Esophagus muscularis mucosa (tissue), 4 donors: ENCODE results near the gene SHISA8. TPM values are rescaled to one million over a fixed set of nuclear protein-coding genes. Genes with fewer than 3 reads are reported as not detected.

Experiments
- DNase-seq: peaks from one replicate; pipeline ENCODE4 v3.0.0-alpha.2; 2017; ENCODE audit errors: extremely low spot score
- H3K27ac ChIP-seq, 4 donors: fragments of 200-600 bp; sonication (generic); replicated peaks in 1 of 4; 1 replicate in 3 of 4; 2 replicates in 1 of 4; pipeline ENCODE4 v1.5.1; 2016 to 2019; ENCODE audit warnings: mild to moderate bottlenecking in 1 of 4
- H3K27me3 ChIP-seq, 4 donors: fragments of 200-600 bp; sonication (generic); one replicate each; pipeline versions ENCODE4 v1.5.1 to v1.6.0; 2016 to 2019
- H3K36me3 ChIP-seq, 4 donors: fragments of 200-600 bp; sonication (generic); one replicate each; pipeline ENCODE4 v1.5.1; 2016 to 2019
- H3K4me1 ChIP-seq, 4 donors: fragments of 200-600 bp; sonication (generic); one replicate each; pipeline ENCODE4 v1.5.1; 2016 to 2019
- H3K4me3 ChIP-seq, 4 donors: fragments of 200-600 bp; sonication (generic); 1 replicate in 2 of 4; 2 replicates in 2 of 4; pipeline ENCODE4 v1.5.1; 2016 to 2019; ENCODE audit warnings: mild to moderate bottlenecking in 4 of 4, moderate library complexity in 1 of 4
- H3K9me3 ChIP-seq, 4 donors: fragments of 200-600 bp; sonication (generic); 1 replicate in 3 of 4; 2 replicates in 1 of 4; pipeline ENCODE4 v1.5.1; 2016 to 2019
- EP300 ChIP-seq: sonication (generic); formaldehyde crosslinking; IDR thresholded peaks from one replicate; pipeline ENCODE4 v1.6.1; 2017; ENCODE audit warnings: antibody characterized with exemption
- POLR2A ChIP-seq: fragments of 450-650 bp; IDR thresholded peaks from one replicate; pipeline ENCODE4 v1.6.1; 2017; ENCODE audit warnings: antibody characterized with exemption, moderate library complexity, mild to moderate bottlenecking, low read depth
- POLR2AphosphoS5 ChIP-seq, 2 donors: sonication (generic); formaldehyde crosslinking; IDR thresholded peaks; one replicate each; pipeline ENCODE4 v1.6.1; 2017; ENCODE audit warnings: antibody characterized with exemption in 2 of 2
- WGBS: methylation state at CpG from one replicate; pipeline ENCODE4 v1.1.5; 2018; 5-methylcytosine and 5-hydroxymethylcytosine counted together
- intact Hi-C: fragments of 100-400 bp; cut with DNase I; formaldehyde crosslinking; loops from one replicate; pipeline ENCODE4 v1.15.1; 2023
- total RNA-seq, 4 donors: library from RNA; depleted of rRNA; stranded (reverse); fragments of >200 nt; gene quantifications; one replicate each; pipeline versions ENCODE4 v1.1.0 to v1.2.1, GENCODE V29; 2016
- TF ChIP-seq, protein P1 (sequence below), 3 experiments: fragments of 200-600 bp in 2 of 3; fragments of 450-650 bp in 1 of 3; sonication (generic) in 2 of 3; IDR thresholded peaks; one replicate each; pipeline ENCODE4 v1.5.1; 2017 to 2019; ENCODE audit warnings: antibody characterized with exemption in 3 of 3, mild to moderate bottlenecking in 2 of 3, moderate library complexity in 1 of 3

SHISA8 gene
- total RNA-seq, 4 donors from 2014 or later = 0.83 TPM; not detected in 3

DNA sequence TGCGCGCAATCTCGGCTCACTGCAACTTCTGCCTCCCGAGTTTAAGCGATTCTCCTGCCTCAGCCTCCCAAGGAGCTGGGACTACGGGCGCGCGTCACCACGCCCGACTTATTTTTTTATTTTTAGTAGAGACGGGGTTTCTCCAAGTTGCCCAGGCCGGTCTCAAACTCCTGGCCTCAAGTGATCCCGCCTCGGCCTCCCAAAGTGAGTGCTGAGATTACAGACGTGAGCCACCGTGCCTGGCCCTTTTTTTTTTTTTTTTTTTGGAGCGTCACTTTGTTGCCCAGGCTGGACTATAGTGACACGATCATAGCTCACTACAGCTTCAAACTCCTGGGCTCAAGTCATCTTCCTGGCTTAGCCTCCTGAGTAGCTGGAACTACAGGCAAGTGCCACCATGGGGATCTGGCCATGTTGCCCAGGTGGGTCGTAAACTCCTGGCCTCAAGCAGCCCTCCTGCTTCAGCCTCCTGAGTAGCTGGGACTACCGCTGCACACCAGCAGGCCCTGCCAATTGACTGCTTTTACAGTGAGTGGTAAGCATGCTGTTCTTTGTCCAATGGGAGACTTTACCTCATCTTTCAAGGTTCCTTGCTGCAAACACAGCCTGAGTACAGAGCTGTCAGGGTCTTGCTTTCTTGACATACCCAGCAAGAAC lies 32.7 kb upstream of the SHISA8 start:
- no peak for DNase-seq
- H3K27ac ChIP-seq = peak overlapping the region; percentile 53 to 60 (median 56)
- peak overlapping the region; percentile 64 to 79 (median 68) for H3K4me3 ChIP-seq
- H3K4me1 ChIP-seq = peaks cover 11 to 20% (median 18%) of the 10 kb centered on the region in 4 donors
- peaks cover 0 to 26% (median 0%) of the 10 kb centered on the region in 4 donors for H3K27me3 ChIP-seq
- no peaks in the 10 kb centered on the region for H3K36me3 ChIP-seq
- intact Hi-C loops = no loop called here
- TF ChIP-seq EP300 (no peak), POLR2AphosphoS5 (IDR thresholded peaks at IDR 0.05) (no peak), POLR2A (no peak)
- TF ChIP-seq, protein P1, sequence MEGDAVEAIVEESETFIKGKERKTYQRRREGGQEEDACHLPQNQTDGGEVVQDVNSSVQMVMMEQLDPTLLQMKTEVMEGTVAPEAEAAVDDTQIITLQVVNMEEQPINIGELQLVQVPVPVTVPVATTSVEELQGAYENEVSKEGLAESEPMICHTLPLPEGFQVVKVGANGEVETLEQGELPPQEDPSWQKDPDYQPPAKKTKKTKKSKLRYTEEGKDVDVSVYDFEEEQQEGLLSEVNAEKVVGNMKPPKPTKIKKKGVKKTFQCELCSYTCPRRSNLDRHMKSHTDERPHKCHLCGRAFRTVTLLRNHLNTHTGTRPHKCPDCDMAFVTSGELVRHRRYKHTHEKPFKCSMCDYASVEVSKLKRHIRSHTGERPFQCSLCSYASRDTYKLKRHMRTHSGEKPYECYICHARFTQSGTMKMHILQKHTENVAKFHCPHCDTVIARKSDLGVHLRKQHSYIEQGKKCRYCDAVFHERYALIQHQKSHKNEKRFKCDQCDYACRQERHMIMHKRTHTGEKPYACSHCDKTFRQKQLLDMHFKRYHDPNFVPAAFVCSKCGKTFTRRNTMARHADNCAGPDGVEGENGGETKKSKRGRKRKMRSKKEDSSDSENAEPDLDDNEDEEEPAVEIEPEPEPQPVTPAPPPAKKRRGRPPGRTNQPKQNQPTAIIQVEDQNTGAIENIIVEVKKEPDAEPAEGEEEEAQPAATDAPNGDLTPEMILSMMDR (IDR thresholded peaks at IDR 0.05) = no peak
- 70% methylated on average over 21 of the region's 21 CpGs for WGBS
- no peaks in the 10 kb centered on the region for H3K9me3 ChIP-seq

DNA sequence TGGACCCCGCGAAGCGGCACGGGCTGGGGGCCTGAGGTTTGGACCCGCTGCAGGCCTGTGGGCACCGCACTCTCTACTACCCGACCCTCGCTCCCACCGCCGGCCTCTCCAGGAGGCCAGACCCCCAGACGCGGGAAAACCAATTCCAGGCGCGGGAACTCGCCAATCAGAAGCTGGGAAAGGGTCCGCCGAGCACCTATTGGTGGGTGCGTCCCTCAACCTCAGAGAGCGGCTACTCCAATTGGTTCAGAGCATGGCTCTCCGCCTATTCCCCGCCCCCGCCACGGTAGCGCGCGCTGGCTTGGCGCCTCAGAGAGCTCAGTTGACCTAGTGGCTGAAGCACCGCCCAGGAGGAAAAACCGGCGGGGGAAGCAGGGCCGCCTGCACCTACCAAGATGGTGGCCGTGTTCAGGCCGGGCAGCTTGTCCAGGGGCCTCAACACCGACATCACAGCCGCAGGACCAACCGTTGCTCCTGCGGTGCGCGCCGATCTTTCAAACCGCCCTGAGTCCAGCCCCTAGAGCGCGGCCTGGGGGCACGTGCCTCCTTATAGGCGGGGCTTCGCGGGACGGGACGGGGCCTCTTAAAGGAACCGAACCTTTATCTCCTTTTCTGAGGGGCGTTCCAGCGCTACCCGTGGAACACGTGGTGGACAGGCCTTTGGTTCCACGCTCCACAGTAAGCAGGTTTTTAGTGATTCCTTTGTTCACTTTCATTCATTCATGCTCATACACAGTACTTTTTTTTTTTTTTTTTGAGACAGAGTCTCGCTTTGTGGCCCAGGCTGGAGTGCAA lies 32.0 kb upstream of the SHISA8 start, which contains the start of gene CENPM:
CENPM (minus strand) TSS at position 524 of the 795 bp plus-strand sequence; CDS start at position 448, 76 bp downstream.
- Histone ChIP-seq H3K4me3 (peak within 1 kb of the TSS; percentile 64 to 79 (median 68)), H3K36me3 (no peaks in the 10 kb centered on the region), H3K4me1 (peaks cover 11 to 20% (median 18%) of the 10 kb centered on the region in 4 donors), H3K27me3 (peaks cover 0 to 18% (median 0%) of the 10 kb centered on the region in 4 donors), H3K9me3 (no peaks in the 10 kb centered on the region), H3K27ac (peak within 1 kb of the TSS; percentile 53 to 60 (median 56))
- no peak for TF ChIP-seq EP300
- peak in 1 of 2 donors; percentile 80 for TF ChIP-seq POLR2AphosphoS5 (IDR thresholded peaks at IDR 0.05)
- TF ChIP-seq, protein P1 (IDR thresholded peaks at IDR 0.05) = peak in 1 of 3 experiments; percentile 21
- no peak for TF ChIP-seq POLR2A
- 4% methylated on average over 20 of the region's 56 CpGs for WGBS
- DNase-seq = peak; percentile 98
- intact Hi-C loops = no loop called here

DNA sequence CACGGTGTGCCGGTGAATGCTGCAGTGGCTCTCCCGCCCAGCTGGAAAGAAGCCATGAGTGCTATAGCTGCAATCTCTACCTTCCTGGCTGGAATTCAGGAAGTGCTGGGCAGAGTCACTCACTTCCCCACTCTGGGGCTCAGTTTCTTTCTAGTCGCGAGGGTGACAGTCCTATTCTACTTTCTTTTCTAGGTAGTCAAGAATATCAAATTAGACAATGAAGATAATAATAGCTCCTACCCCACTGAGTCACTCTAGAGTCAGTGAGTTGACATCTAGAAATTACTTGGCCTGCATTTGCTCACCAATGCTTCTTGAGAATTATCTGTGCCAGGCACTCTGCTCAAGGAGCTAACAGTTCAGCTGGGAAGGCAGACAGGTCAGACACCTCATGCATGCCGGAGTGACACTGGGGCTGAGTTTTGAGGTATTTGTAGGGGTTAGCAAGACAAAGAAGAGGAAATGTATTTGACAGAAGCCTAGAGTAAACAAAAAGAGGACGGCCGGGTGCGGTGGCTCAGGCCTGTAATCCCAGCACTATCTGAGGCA lies 28.9 kb upstream of the SHISA8 start:
- DNase-seq = no peak
- Histone ChIP-seq H3K27ac (no peak overlapping the region), H3K27me3 (peaks cover 0 to 4% (median 0%) of the 10 kb centered on the region in 4 donors), H3K36me3 (no peaks in the 10 kb centered on the region), H3K4me1 (peaks cover 23 to 37% (median 35%) of the 10 kb centered on the region in 4 donors), H3K4me3 (no peak overlapping the region), H3K9me3 (no peaks in the 10 kb centered on the region)
- intact Hi-C loops = loop anchor here (2.0 kb wide), 1 partner anchor 247 kb away; no protein-coding TSS in a partner anchor
- no peak for TF ChIP-seq POLR2A
- TF ChIP-seq EP300 = no peak
- TF ChIP-seq POLR2AphosphoS5 (IDR thresholded peaks at IDR 0.05) = no peak
- TF ChIP-seq, protein P1 (IDR thresholded peaks at IDR 0.05) = no peak
- 83% methylated on average over 6 of the region's 9 CpGs for WGBS

DNA sequence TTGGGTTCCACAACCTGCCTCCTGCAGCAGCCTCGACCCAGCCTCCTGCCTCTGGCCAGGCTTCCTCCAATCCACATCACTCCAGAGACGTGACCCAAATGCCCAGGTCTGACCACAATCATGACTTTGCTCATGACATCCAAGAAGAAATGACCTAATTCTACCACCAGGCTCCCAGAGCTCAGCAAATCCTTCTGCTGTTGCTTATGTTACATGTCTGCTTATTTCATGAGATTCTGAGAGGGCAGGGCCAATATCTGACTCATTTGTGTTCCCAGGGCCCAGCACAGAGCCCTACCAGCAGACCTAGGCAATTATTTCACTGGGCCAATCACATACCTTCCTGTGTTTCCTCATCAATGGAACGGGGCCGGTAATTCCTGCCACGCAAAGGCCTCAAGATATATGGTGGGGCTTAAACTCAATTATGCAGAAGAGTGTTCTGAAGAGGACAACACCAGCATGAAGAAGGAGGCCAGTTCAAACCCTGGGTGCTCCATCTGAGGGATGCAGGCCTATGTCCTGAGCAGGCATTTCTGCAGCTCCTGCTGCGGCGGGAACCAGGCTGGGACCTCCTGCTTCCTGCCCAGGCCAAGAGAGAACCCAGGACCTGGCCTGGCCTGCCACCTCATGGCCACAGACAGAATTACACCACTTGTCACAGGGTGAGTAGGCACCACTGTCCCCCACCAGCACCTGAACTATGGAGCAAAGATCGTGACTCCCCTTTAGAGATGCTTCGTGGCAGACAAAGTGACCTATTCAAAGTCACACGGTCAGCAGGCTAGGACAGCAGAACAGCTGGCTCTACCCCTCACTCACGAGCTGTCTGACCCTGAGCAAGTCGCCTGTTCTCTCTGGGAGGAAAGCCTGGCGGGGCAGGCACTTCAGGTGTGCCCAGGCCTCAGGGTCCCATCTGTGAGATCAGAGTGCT lies 26.2 kb upstream of the SHISA8 start:
- Histone ChIP-seq H3K27ac (peak overlapping the region; percentile 2 to 48 (median 46)), H3K4me3 (no peak overlapping the region), H3K4me1 (peaks cover 19 to 30% (median 26%) of the 10 kb centered on the region in 4 donors), H3K27me3 (peaks cover 0 to 4% (median 0%) of the 10 kb centered on the region in 4 donors), H3K36me3 (no peaks in the 10 kb centered on the region), H3K9me3 (no peaks in the 10 kb centered on the region)
- intact Hi-C loops = loop anchor here (1.0 to 2.0 kb wide), 2 partner anchors 119 to 194 kb away; no protein-coding TSS in a partner anchor
- DNase-seq = no peak
- WGBS = 30% methylated on average over 7 of the region's 13 CpGs
- TF ChIP-seq POLR2AphosphoS5 (IDR thresholded peaks at IDR 0.05) (peak in 1 of 2 donors; percentile 58), POLR2A (no peak)
- TF ChIP-seq, protein P1 (IDR thresholded peaks at IDR 0.05) = peak; percentile 90 to 97 (median 95)
